Neural progenitor cell (in vitro differentiated cells): ENCODE results near the gene TMEM266.

Experiments
- EZH2 ChIP-seq: fragments of 200-600 bp; sonication (generic); IDR thresholded peaks from 2 replicates; pipeline ENCODE4 v1.6.1; 2017; ENCODE audit warnings: antibody characterized with exemption, mild to moderate bottlenecking, moderate library complexity
- TF ChIP-seq, protein P1 (sequence below): fragments of 200-600 bp; sonication (generic); IDR thresholded peaks from 2 replicates; pipeline ENCODE4 v1.5.1; 2017; ENCODE audit warnings: antibody characterized with exemption, mild to moderate bottlenecking

DNA sequence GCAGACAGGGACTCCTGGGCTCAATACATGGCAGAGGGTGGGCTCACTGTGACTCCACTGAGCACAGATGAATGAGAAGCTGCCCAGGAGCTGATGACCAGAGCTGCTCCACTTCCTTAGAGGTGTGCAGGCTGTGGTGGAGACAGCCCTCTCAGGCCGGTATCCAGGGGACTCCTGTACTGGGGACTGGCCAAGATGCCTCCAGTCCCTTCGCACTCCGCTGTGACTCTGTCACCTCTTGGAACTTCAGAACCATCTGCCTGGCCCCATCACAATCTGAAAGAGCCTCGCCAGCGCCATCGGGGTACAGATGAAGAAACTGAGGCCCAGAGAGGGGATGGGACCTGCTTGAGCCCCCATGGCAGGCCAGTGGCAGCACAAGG is 140.3 kb downstream of the TMEM266 start:
- TF ChIP-seq, protein P1, sequence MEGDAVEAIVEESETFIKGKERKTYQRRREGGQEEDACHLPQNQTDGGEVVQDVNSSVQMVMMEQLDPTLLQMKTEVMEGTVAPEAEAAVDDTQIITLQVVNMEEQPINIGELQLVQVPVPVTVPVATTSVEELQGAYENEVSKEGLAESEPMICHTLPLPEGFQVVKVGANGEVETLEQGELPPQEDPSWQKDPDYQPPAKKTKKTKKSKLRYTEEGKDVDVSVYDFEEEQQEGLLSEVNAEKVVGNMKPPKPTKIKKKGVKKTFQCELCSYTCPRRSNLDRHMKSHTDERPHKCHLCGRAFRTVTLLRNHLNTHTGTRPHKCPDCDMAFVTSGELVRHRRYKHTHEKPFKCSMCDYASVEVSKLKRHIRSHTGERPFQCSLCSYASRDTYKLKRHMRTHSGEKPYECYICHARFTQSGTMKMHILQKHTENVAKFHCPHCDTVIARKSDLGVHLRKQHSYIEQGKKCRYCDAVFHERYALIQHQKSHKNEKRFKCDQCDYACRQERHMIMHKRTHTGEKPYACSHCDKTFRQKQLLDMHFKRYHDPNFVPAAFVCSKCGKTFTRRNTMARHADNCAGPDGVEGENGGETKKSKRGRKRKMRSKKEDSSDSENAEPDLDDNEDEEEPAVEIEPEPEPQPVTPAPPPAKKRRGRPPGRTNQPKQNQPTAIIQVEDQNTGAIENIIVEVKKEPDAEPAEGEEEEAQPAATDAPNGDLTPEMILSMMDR: no peak
- TF ChIP-seq EZH2: no peak
